H1 (cell line): Measurements from ENCODE around the gene INCENP. TPM values are rescaled to one million over a fixed set of nuclear protein-coding genes. Genes with fewer than 3 reads are reported as not detected.

Source experiments
- CTCF ChIA-PET: fragments of 300-600 bp; sonication (Branson Sonifier 250); formaldehyde crosslinking; loops from one replicate; lab custom pipeline; 2021; ENCODE audit not compliant: partially characterized antibody; lab: Charles Lee
- POLR2A ChIA-PET: fragments of 300-600 bp; sonication (Branson Sonifier 250); formaldehyde crosslinking; loops from one replicate; lab custom pipeline; 2021; ENCODE audit warnings: inconsistent platforms; ENCODE audit not compliant: partially characterized antibody; lab: Charles Lee
- DNase-seq, 2 experiments: peaks; one replicate each; pipeline versions ENCODE4 v3.0.0 to v3.0.0-alpha.2; 2010 to 2022; ENCODE audit warnings: low spot score in 2 of 2, low read depth in 1 of 2, mixed read lengths in 1 of 2
- FAIRE-seq: peaks from 2 replicates; lab custom pipeline; 2011; peaks lifted over from hg19 to GRCh38; lab: Jason Lieb, UNC
- H2AFZ ChIP-seq: 2 replicates; pipeline ENCODE4 v1.8.1; 2012; ENCODE audit warnings: low read length, inconsistent platforms
- H2AK5ac ChIP-seq: 2 replicates; pipeline ENCODE4 v1.6.1; 2013; ENCODE audit warnings: low read depth, low read length
- H2BK120ac ChIP-seq: replicated peaks from 2 replicates; pipeline ENCODE3; 2013; ENCODE audit warnings: low read depth, low read length, inconsistent platforms
- H2BK12ac ChIP-seq: 2 replicates; pipeline ENCODE4 v1.6.1; 2013; ENCODE audit warnings: low read depth, low read length
- H2BK15ac ChIP-seq: 2 replicates; pipeline ENCODE4 v1.6.1; 2013; ENCODE audit warnings: low read length
- H2BK20ac ChIP-seq: 2 replicates; pipeline ENCODE4 v1.6.1; 2013; ENCODE audit warnings: low read length
- H2BK5ac ChIP-seq: 2 replicates; pipeline ENCODE4 v1.6.1; 2013; ENCODE audit warnings: low read depth, low read length
- H3K14ac ChIP-seq: 2 replicates; pipeline ENCODE4 v1.6.1; 2013; ENCODE audit warnings: inconsistent platforms; ENCODE audit not compliant: insufficient read length
- H3K18ac ChIP-seq: 2 replicates; pipeline ENCODE4 v1.6.1; 2013; ENCODE audit warnings: low read length; ENCODE audit errors: extremely low read depth
- H3K23ac ChIP-seq: 2 replicates; pipeline ENCODE4 v1.6.1; 2013; ENCODE audit warnings: inconsistent platforms; ENCODE audit not compliant: insufficient read length
- H3K23me2 ChIP-seq: 2 replicates; pipeline ENCODE4 v1.6.1; 2013; ENCODE audit warnings: low read depth, low read length
- H3K27ac ChIP-seq: 2 replicates; pipeline ENCODE4 v1.6.1; 2011; ENCODE audit warnings: low read depth, low read length, inconsistent platforms
- H3K27me3 ChIP-seq, 4 experiments: replicated peaks in 1 of 4; 1 replicate in 1 of 4; 2 replicates in 3 of 4; pipeline versions ENCODE4 v1.6.1 to v1.8.1; 2011 to 2013; ENCODE audit warnings: low read length in 3 of 4, mild to moderate bottlenecking in 3 of 4, inconsistent platforms in 2 of 4, mixed read lengths in 2 of 4, moderate library complexity in 1 of 4; ENCODE audit not compliant: control insufficient read depth in 3 of 4, insufficient read depth in 3 of 4; ENCODE audit errors: extremely low read depth in 1 of 4
- H3K36me3 ChIP-seq, 4 experiments: 2 replicates each; pipeline versions ENCODE4 v1.6.1 to v1.8.1; 2011 to 2013; ENCODE audit warnings: mild to moderate bottlenecking in 4 of 4, low read length in 3 of 4, moderate library complexity in 2 of 4, control low read depth in 1 of 4, inconsistent platforms in 1 of 4; ENCODE audit not compliant: insufficient read depth in 4 of 4, control insufficient read depth in 2 of 4
- H3K4ac ChIP-seq: replicated peaks from 2 replicates; pipeline ENCODE3; 2013; ENCODE audit warnings: low read length, low read depth, mixed read lengths, inconsistent platforms; ENCODE audit not compliant: insufficient read length
- H3K4me1 ChIP-seq, 4 experiments: replicated peaks in 1 of 4; 1 replicate in 1 of 4; 2 replicates in 3 of 4; pipeline versions ENCODE4 v1.6.1 to v1.8.1; 2011 to 2013; ENCODE audit warnings: low read length in 3 of 4, inconsistent platforms in 2 of 4, mixed read lengths in 1 of 4; ENCODE audit not compliant: insufficient read depth in 4 of 4, control insufficient read depth in 3 of 4
- H3K4me2 ChIP-seq, 2 experiments: 2 replicates each; pipeline versions ENCODE4 v1.6.1 to v1.8.1; 2011 to 2013; ENCODE audit warnings: low read depth in 2 of 2, low read length in 2 of 2, control low read depth in 1 of 2, inconsistent platforms in 1 of 2, mild to moderate bottlenecking in 1 of 2; ENCODE audit not compliant: insufficient read depth in 1 of 2
- H3K4me3 ChIP-seq, 4 experiments: fragments of 200-600, 300-600 bp in 1 of 4; sonication (generic), shearing (Covaris generic), sonication (Bioruptor Twin) in 1 of 4; 2 replicates each; pipeline versions ENCODE4 v1.5.1 to v1.8.1; 2011 to 2016; ENCODE audit warnings: low read length in 4 of 4, low read depth in 3 of 4, control low read depth in 2 of 4, inconsistent platforms in 2 of 4, mild to moderate bottlenecking in 2 of 4, mixed read lengths in 1 of 4, moderate library complexity in 1 of 4; ENCODE audit not compliant: insufficient read depth in 2 of 4; ENCODE audit errors: extremely low read depth in 1 of 4
- H3K56ac ChIP-seq: replicated peaks from 2 replicates; pipeline ENCODE3; 2013; ENCODE audit warnings: low read depth, mild to moderate bottlenecking, mixed read lengths, low read length, inconsistent platforms; ENCODE audit not compliant: insufficient read length
- H3K79me1 ChIP-seq: 2 replicates; pipeline ENCODE4 v1.6.1; 2013; ENCODE audit warnings: low read depth, low read length, control low read depth
- H3K79me2 ChIP-seq, 2 experiments: 2 replicates each; pipeline versions ENCODE4 v1.6.1 to v1.8.1; 2012 to 2013; ENCODE audit warnings: low read length in 2 of 2, mild to moderate bottlenecking in 2 of 2, inconsistent platforms in 1 of 2; ENCODE audit not compliant: insufficient read depth in 2 of 2, control insufficient read depth in 1 of 2
- H3K9ac ChIP-seq, 4 experiments: replicated peaks in 1 of 4; 1 replicate in 1 of 4; 2 replicates in 3 of 4; pipeline versions ENCODE4 v1.6.1 to v1.8.1; 2011 to 2013; ENCODE audit warnings: low read depth in 3 of 4, low read length in 3 of 4, control low read depth in 2 of 4, mild to moderate bottlenecking in 2 of 4, moderate library complexity in 2 of 4, inconsistent platforms in 1 of 4; ENCODE audit errors: extremely low read depth in 1 of 4
- H3K9me3 ChIP-seq, 2 experiments: 2 replicates each; pipeline versions ENCODE4 v1.6.1 to v1.8.1; 2012 to 2013; ENCODE audit warnings: mild to moderate bottlenecking in 2 of 2, moderate library complexity in 2 of 2, control low read depth in 1 of 2, inconsistent platforms in 1 of 2, low read depth in 1 of 2, low read length in 1 of 2, mixed read lengths in 1 of 2; ENCODE audit not compliant: insufficient read depth in 2 of 2
- H4K20me1 ChIP-seq, 2 experiments: replicated peaks in 1 of 2; 2 replicates each; pipeline versions ENCODE3 to v1.8.1; 2011 to 2013; ENCODE audit warnings: inconsistent platforms in 2 of 2, low read length in 2 of 2, mild to moderate bottlenecking in 1 of 2; ENCODE audit not compliant: insufficient read depth in 2 of 2, control insufficient read depth in 1 of 2
- H4K5ac ChIP-seq: 2 replicates; pipeline ENCODE4 v1.6.1; 2013; ENCODE audit warnings: low read length, low read depth, mixed read lengths, inconsistent platforms; ENCODE audit not compliant: insufficient read length
- H4K8ac ChIP-seq: 2 replicates; pipeline ENCODE4 v1.8.0; 2013; ENCODE audit warnings: mild to moderate bottlenecking, moderate library complexity, low read length, inconsistent platforms; ENCODE audit not compliant: insufficient read depth; ENCODE audit errors: extremely low read depth
- H4K91ac ChIP-seq: replicated peaks from 2 replicates; pipeline ENCODE3; 2013; ENCODE audit warnings: low read length, mixed read lengths, inconsistent platforms; ENCODE audit not compliant: insufficient read length
- ASH2L ChIP-seq: fragments of 200-600, 300-600 bp; sonication (generic); IDR thresholded peaks from one replicate; pipeline ENCODE4 v1.7.1; 2017; ENCODE audit warnings: low read length
- BACH1 ChIP-seq: IDR thresholded peaks from 2 replicates; pipeline ENCODE4 v1.6.1; 2012; ENCODE audit warnings: low read length, improper control_type of control experiment
- CTBP2 ChIP-seq: IDR thresholded peaks from 2 replicates; pipeline ENCODE4 v1.7.0; 2011; ENCODE audit warnings: borderline replicate concordance, mild to moderate bottlenecking, moderate library complexity, mixed read lengths, low read length; ENCODE audit not compliant: insufficient read depth, insufficient read length
- E2F6 ChIP-seq: IDR thresholded peaks from 2 replicates; pipeline ENCODE4 v1.6.1; 2012; ENCODE audit warnings: inconsistent platforms
- GTF2F1 ChIP-seq: IDR thresholded peaks from 2 replicates; pipeline ENCODE4 v1.6.1; 2012; ENCODE audit warnings: low read depth, low read length, improper control_type of control experiment, borderline replicate concordance
- HDAC2 ChIP-seq, 2 experiments: fragments of 300-600 bp in 1 of 2; sonication (generic) in 1 of 2; IDR thresholded peaks; 2 replicates each; pipeline ENCODE4 v1.6.1; 2011 to 2012; ENCODE audit warnings: low read depth in 2 of 2, low read length in 2 of 2, mild to moderate bottlenecking in 2 of 2, moderate library complexity in 2 of 2, borderline replicate concordance in 1 of 2, inconsistent platforms in 1 of 2
- HDAC6 ChIP-seq: IDR thresholded peaks from one replicate; pipeline ENCODE4 v1.7.1; 2012; ENCODE audit warnings: low read depth, mild to moderate bottlenecking, inconsistent platforms, low read length, moderate library complexity
- POLR2AphosphoS5 ChIP-seq: IDR thresholded peaks from 2 replicates; pipeline ENCODE4 v1.6.1; 2011; ENCODE audit warnings: low read depth, low read length
- RBBP5 ChIP-seq: IDR thresholded peaks from 2 replicates; pipeline ENCODE4 v1.7.1; 2012; ENCODE audit warnings: low read depth, mild to moderate bottlenecking, inconsistent platforms, low read length, moderate library complexity, borderline replicate concordance
- WGBS, 2 experiments: shearing (Covaris generic) in 1 of 2; methylation state at CpG; one replicate each; pipeline versions ENCODE4 v1.1.6 to v1.1.7; 2013 to 2015; ENCODE audit warnings: low lambda C conversion rate in 2 of 2, mixed read lengths in 2 of 2, inconsistent platforms in 1 of 2, low coverage in 1 of 2, missing lambda C conversion rate in 1 of 2; ENCODE audit not compliant: insufficient replicate concordance in 2 of 2, insufficient coverage in 1 of 2, insufficient read length in 1 of 2; ENCODE audit errors: extremely low coverage in 1 of 2, missing lambda C conversion rate in 1 of 2; 5-methylcytosine and 5-hydroxymethylcytosine counted together
- polyA plus RNA-seq, 7 experiments: library from polyadenylated mRNA; depleted of rRNA in 3 of 7; stranded (reverse) in 5 of 7; unstranded in 2 of 7; fragments of >200 nt in 5 of 7; fragments of 200-250 nt in 2 of 7; gene quantifications; 1 replicate in 5 of 7; 2 replicates in 1 of 7; 4 replicates in 1 of 7; pipeline versions ENCODE4 v1.2.1 to v1.2.3, GENCODE V29; 2011 to 2013; ENCODE audit warnings: missing spikeins in 2 of 7, mixed read lengths in 2 of 7
- total RNA-seq: library from RNA; stranded (reverse); fragmentation: NEBNext Ultra II Directional; extraction: Animal tissue kit (Norgen Biotek cat#: 25700); gene quantifications from 2 replicates; pipeline ENCODE4 v1.2.1, GENCODE V29; 2021
- TF ChIP-seq, protein P1 (sequence below): IDR thresholded peaks from 2 replicates; pipeline ENCODE4 v1.6.1; 2011; ENCODE audit warnings: low read length, improper control_type of control experiment

The INCENP gene
- total and polyA plus RNA-seq, 2 of the 8 experiments (the other 6 are each of a cell fraction or from before 2014, with no cell fraction given) = 25.4 to 132 TPM

DNA sequence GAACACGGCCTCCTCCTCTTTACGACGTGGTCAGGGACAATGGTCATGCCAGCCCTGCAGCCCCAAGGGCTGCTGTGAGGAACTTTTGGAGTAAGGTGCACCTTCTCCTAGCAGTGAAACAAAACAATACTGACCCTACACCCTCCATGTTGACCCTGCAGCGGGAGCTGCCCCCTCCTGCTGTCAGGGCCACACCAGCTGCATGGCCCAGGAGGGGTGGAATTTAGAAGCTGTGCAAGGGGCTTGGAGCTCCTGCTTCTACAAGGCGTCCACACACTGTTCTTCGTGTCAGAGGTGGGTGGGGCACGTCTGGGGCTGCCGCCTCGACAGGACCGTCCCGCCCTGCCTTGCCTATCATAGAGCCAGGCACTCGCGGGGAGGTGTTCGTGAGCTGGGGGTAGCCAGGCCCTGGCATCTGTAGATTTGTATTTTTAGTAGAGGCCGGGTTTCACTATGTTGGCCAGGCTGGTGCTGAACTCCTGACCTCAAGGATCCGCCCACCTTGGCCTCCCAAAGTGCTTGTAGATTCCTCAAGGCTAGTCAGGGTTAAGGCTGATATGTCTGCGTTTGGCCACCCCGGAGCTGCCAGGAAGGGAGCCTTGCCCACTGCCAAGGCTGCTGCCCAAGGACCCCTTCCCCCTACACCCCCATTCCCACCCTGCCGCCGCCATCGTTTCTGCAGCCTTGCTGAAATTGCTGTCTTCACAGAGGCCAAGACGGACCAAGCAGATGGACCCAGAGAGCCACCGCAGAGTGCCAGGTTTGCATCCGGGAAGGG lies 15.9 kb downstream of the INCENP start:
- Histone ChIP-seq H3K27me3 (no peaks in the 10 kb centered on the region), H3K36me3 (peaks cover 25 to 56% (median 47%) of the 10 kb centered on the region in 4 experiments)
- no peak for TF ChIP-seq E2F6
- TF ChIP-seq BACH1 = no peak
- TF ChIP-seq HDAC6 = no peak
- TF ChIP-seq ASH2L = no peak
- TF ChIP-seq POLR2AphosphoS5 = no peak
- TF ChIP-seq, protein P1, sequence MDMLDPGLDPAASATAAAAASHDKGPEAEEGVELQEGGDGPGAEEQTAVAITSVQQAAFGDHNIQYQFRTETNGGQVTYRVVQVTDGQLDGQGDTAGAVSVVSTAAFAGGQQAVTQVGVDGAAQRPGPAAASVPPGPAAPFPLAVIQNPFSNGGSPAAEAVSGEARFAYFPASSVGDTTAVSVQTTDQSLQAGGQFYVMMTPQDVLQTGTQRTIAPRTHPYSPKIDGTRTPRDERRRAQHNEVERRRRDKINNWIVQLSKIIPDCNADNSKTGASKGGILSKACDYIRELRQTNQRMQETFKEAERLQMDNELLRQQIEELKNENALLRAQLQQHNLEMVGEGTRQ = no peak
- no peak for TF ChIP-seq HDAC2 (IDR thresholded peaks at IDR 0.05; ENCODE audit: borderline replicate concordance in 1 of 2, low read depth in 2 of 2, low read length in 2 of 2)
- TF ChIP-seq CTBP2 = no peak
- TF ChIP-seq GTF2F1 = no peak
- no peak for TF ChIP-seq RBBP5

More for the DNA sequence above, 15.9 kb downstream of the INCENP start:
- no peak overlapping the region for H3K18ac ChIP-seq
- no peak overlapping the region for H3K14ac ChIP-seq
- WGBS, 2 experiments = 93% methylated on average over 24 of the region's 24 CpGs; no CpG with 5 or more reads in 1 of the 2 experiments
- FAIRE-seq (no peak), DNase-seq (no peak)
- no peak overlapping the region for H2BK20ac ChIP-seq
- peaks cover 8 to 14% of the 10 kb centered on the region in 2 experiments for H4K20me1 ChIP-seq
- no peaks in the 10 kb centered on the region for H3K4me1 ChIP-seq
- H2AK5ac ChIP-seq = no peak overlapping the region
- H3K9me3 ChIP-seq = no peaks in the 10 kb centered on the region
- H3K79me2 ChIP-seq = peaks cover 0 to 23% of the 10 kb centered on the region in 2 experiments; a peak in 2 of 4 replicates
- H3K4me2 ChIP-seq = no peak overlapping the region
- no peaks in the 10 kb centered on the region for H3K23me2 ChIP-seq
- H3K79me1 ChIP-seq = no peaks in the 10 kb centered on the region; the same call in 1 of the 2 replicates
- no peak overlapping the region for H4K5ac ChIP-seq
- H3K27ac ChIP-seq = no peak overlapping the region
- H3K9ac ChIP-seq = no peak overlapping the region
- H4K91ac ChIP-seq = no peak overlapping the region
- POLR2A ChIA-PET = no interaction called here
- no peak overlapping the region for H4K8ac ChIP-seq
- no peak overlapping the region for H2BK12ac ChIP-seq
- H3K56ac ChIP-seq = no peak overlapping the region
- H2BK15ac ChIP-seq = no peak overlapping the region
- no peak overlapping the region for H3K4ac ChIP-seq
- no peak overlapping the region for H2BK5ac ChIP-seq
- H2BK120ac ChIP-seq = no peak overlapping the region
- no peak overlapping the region for H3K4me3 ChIP-seq
- CTCF ChIA-PET = interaction anchor here (0.9 to 1.2 kb wide), 2 partner anchors 9 to 58 kb away, joined by 3 to 6 read pairs; no protein-coding TSS in a partner anchor
- no peak overlapping the region for H2AFZ ChIP-seq
- no peak overlapping the region for H3K23ac ChIP-seq
